GM19023 (cell line): ENCODE results near the gene PPM1F.
A peak's percentile ranks its signal among the peaks of the same experiment; 100 is the strongest.
"Not testable (repeated sequence)": the region's sequence is repeated elsewhere in the genome, so short reads cannot be mapped to it uniquely, and the experiment has no call there.

ENCODE experiments used
- ATAC-seq: cut with Tn5 transposase; IDR thresholded peaks from one replicate; pipeline ENCODE4 v1.9.1; 2021; ENCODE audit warnings: mild to moderate bottlenecking, moderate library complexity; ENCODE audit not compliant: unreplicated experiment

PPM1F gene

GRCh38 chr22:21942407-21943343 is 10.0 kb downstream of the PPM1F start:
- no peak for ATAC-seq

- ATAC-seq = no peak
Observed at GRCh38 chr22:21941921-21942320, 10.7 kb downstream of the PPM1F start.

GRCh38 chr22:21940521-21940920 is 12.1 kb downstream of the PPM1F start:
- ATAC-seq = no peak

- not testable (repeated sequence) for ATAC-seq
Observed at GRCh38 chr22:21939935-21940334, 12.7 kb downstream of the PPM1F start.

GRCh38 chr22:21939461-21939913 is 13.2 kb downstream of the PPM1F start:
- no peak for ATAC-seq

- no peak for ATAC-seq
Observed at GRCh38 chr22:21938906-21939305, 13.7 kb downstream of the PPM1F start.

GRCh38 chr22:21938071-21938822 is 14.4 kb downstream of the PPM1F start:
- ATAC-seq = peak; percentile 80

GRCh38 chr22:21937821-21938070 is 14.9 kb downstream of the PPM1F start:
- ATAC-seq = no peak

GRCh38 chr22:21937041-21937820 is 15.4 kb downstream of the PPM1F start:
- no peak for ATAC-seq

GRCh38 chr22:21936151-21936775 is 16.4 kb downstream of the PPM1F start:
- ATAC-seq = no peak

- ATAC-seq = no peak
Observed at GRCh38 chr22:21933910-21934309, 18.7 kb downstream of the PPM1F start.

- no peak for ATAC-seq
Observed at GRCh38 chr22:21933413-21933812, 19.2 kb downstream of the PPM1F start.

GRCh38 chr22:21932347-21932746 is 20.3 kb downstream of the PPM1F start:
- no peak for ATAC-seq

GRCh38 chr22:21931056-21931455 is 21.6 kb downstream of the PPM1F start:
- ATAC-seq = no peak

- no peak for ATAC-seq
Observed at GRCh38 chr22:21929253-21929652, 23.4 kb downstream of the PPM1F start.

- ATAC-seq = no peak
Observed at GRCh38 chr22:21928048-21928447, 24.6 kb downstream of the PPM1F start.

- ATAC-seq = no peak
Observed at GRCh38 chr22:21927174-21927823, 25.3 kb downstream of the PPM1F start.

- no peak for ATAC-seq
Observed at GRCh38 chr22:21926728-21927127, 25.9 kb downstream of the PPM1F start.

- no peak for ATAC-seq
Observed at GRCh38 chr22:21923163-21923561, 29.5 kb downstream of the PPM1F start.

- ATAC-seq = no peak
Observed at GRCh38 chr22:21922370-21923162, 30.1 kb downstream of the PPM1F start.
